Inflammatory macrophage treated with lipopolysaccharide for 4 hours (primary cell): ENCODE results near the gene PAN2.
A peak's percentile ranks its signal among the peaks of the same experiment; 100 is the strongest.
"Not testable (repeated sequence)": the region's sequence is repeated elsewhere in the genome, so short reads cannot be mapped to it uniquely, and the experiment has no call there.

ENCODE experiments used
- DNase-seq: peaks from one replicate; pipeline ENCODE4 v3.0.0-alpha.2; 2020

Gene PAN2

DNA sequence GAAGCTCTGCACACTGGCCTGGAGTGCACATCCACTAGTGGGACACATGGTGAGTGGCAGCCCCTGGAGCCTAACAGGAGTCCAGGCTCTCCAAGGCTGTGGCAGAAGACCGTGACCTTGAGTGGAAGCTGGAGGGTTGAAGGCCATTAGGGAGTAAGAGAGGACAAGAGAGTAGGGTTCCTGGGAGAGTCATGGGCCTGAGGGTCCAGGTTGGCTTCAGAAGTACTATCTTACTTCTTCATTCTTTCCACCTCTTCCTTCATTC is 5.3 kb upstream of the PAN2 start:
- no peak for DNase-seq

DNA sequence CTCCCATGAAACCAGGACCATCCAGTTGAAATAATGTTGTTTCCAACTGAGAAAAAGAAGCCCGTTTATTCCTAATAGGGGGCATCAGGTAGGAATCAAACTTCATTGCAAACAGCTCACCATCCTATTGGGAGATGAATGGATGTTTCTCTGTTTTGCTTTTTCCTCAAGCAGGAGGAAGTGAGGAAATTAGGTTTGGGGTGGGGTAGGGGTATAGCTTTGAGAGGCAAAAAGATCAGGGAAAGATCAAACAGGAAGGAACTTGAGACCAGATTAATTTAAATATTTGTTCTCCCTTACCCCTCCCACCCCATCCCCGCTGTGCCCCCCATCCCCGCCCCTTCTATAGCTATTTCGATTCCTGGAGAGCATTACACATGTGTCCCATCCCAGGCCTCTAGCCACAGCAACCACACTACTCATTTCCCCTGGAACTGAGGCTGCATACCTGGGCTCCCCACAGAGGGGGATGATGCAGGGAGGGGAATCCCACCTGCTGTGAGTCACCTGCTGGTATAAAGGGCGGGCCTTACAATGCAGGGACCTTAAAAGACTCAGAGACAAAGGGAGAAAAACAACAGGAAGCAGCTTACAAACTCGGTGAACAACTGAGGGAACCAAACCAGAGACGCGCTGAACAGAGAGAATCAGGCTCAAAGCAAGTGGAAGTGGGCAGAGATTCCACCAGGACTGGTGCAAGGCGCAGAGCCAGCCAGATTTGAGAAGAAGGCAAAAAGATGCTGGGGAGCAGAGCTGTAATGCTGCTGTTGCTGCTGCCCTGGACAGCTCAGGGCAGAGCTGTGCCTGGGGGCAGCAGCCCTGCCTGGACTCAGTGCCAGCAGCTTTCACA is 4.7 kb upstream of the PAN2 start, which contains the start of gene IL23A:
TSS of gene IL23A (plus strand) at position 577 of the 850 bp plus-strand sequence. CDS start at position 738, 161 bp downstream.
- peak; percentile 72 for DNase-seq

- DNase-seq, result peak; percentile 92
These were observed 4.0 kb upstream of the PAN2 start for GRCh38 chr12:56337753-56338251.

DNA sequence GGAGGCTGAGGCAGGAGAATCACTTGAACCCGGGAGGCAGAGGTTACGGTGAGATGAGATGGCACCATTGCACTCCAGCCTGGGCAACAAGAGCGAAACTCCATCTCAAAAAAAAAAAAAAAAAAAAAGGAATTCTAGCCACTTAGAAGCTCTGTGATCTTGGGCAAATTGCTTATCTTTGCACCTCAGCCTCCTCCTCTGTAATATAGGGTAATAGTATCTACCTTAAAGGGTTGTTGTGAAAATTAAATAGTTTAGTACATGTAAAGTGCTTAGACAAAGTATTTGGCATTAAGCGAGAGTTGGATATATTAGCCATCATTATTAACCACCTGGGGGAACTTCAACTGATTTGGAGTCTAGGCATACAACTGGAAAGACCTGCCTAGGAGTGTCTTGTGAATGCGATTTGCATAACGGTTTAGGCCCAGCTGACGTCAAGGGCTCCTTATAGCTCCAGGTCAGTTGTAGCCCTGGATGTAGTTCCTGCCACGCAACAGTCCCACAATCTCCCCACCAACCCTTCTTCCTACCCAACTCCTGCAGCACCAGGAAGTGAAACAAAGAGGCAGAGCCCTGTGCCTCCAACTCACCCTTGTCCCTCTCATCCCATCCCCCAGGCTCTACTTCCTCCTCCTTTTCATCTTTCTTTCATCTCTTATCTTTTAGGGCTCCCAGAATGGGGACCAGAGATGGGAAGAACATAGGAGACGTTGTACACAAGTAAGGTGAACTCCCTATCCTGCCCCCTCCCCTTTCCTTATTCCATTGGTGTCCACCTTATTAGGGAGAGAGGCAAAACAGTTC is 2.8 kb upstream of the PAN2 start:
- DNase-seq, result peak; percentile 98

- DNase-seq, result not testable (repeated sequence)
These were observed 1.7 kb upstream of the PAN2 start for GRCh38 chr12:56335527-56335926.

GRCh38 chr12:56334490-56334793 is 642 bp upstream of the PAN2 start:
- no peak for DNase-seq

GRCh38 chr12:56333197-56333678 is 562 bp downstream of the PAN2 start:
- DNase-seq, result no peak

GRCh38 chr12:56332512-56333196 is 1.1 kb downstream of the PAN2 start:
- no peak for DNase-seq

DNA sequence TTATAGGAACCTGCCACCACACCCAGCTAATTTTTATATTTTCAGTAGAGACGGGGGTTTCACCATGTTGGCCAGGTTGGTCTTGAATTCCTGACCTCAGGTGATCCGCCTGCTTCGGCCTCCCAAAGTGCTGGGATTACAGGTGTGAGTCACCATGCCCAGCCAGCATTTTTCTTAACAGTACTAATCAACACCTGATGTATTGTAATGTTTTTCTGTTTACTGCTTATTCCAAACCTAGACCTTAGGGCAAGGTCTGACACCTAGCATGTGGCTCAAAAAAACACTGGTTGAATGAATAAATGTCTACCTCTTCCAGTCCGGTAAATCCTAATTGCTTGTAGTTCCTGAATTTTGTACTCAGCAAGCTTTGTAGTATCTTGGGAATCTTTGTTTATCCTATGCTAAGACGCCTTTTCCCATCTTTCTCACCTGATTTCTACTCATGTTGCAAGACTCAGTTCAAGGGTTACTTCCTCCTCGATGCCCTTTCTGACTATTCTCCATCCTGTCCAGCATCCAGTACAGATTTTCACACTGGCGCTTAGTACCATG is 2.8 kb downstream of the PAN2 start:
- no peak for DNase-seq

- DNase-seq, result no peak
These were observed 7.3 kb downstream of the PAN2 start for GRCh38 chr12:56326533-56326932.

DNA sequence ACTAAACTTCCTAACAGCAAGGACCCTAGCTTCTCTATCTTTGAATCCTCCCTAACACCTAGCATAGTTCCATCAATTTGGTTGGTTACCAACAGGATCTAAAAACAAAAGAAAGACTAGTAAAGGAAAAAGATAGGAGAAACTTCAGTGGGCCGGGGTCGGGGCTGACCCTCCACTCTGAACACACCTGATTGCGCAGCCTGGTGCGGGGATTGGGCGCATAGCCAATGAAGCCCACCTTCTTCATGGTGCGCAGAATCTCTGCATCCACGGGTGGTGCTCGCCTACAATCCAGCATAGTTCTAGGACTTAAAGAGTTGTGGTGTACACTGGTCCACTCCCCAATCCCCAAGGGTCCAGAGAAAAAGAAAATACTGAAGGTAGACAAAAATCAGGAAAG is 7.7 kb downstream of the PAN2 start:
- no peak for DNase-seq

DNA sequence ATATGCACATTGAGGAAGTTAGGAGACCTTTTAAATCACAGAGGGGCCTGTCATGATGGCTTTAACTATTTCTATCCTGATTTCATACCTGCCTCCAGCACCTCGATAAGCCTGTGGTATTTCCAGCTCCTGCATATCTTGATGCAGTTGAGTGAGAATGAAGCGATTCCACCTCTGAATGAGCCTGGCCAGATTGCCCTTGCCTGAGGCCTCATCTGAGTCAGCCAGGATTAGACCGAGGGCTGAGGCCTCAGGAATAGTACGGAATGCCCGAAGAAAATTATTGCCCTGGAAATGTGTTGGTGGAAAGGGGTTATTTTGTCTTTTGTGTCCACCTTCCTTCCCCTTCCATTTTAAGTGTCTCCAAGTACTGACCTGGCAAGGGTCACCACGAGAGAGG is 9.6 kb downstream of the PAN2 start:
- no peak for DNase-seq

DNA sequence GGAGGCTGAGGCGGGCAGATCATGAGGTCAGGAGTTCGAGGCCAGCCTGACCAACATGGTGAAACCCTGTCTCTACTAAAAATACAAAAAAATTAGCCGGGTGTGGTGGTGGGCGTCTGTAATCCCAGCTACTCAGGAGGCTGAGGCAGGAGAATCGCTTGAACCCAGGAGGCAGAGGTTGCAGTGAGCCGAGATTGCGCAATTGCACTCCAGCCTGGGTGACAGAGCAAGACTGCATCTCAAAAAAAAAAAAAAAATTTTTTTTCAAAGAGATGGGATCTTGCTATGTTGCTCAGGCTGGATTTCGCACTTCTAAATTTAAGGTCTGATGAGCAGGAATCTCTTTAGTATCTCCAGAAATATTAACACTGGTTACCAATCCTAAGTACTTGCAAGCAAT is 12.2 kb downstream of the PAN2 start:
- not testable (repeated sequence) for DNase-seq

GRCh38 chr12:56321027-56321426 is 12.8 kb downstream of the PAN2 start:
- peak; percentile 88 for DNase-seq

- DNase-seq, result no peak
These were observed 16.1 kb downstream of the PAN2 start for GRCh38 chr12:56317675-56318074.

- peak; percentile 95 for DNase-seq
These were observed 18.0 kb downstream of the PAN2 start, which contains the start of gene CNPY2 for GRCh38 chr12:56315622-56316473. CNPY2 (minus strand) TSS chr12:56315988; CDS start chr12:56315217, 771 bp downstream.

- DNase-seq, result no peak
These were observed 18.6 kb downstream of the PAN2 start for GRCh38 chr12:56315249-56315621.

- DNase-seq, result no peak
These were observed 22.8 kb downstream of the PAN2 start for GRCh38 chr12:56311003-56311402.

- DNase-seq, result no peak
These were observed 25.1 kb downstream of the PAN2 start for GRCh38 chr12:56308714-56309113.

DNA sequence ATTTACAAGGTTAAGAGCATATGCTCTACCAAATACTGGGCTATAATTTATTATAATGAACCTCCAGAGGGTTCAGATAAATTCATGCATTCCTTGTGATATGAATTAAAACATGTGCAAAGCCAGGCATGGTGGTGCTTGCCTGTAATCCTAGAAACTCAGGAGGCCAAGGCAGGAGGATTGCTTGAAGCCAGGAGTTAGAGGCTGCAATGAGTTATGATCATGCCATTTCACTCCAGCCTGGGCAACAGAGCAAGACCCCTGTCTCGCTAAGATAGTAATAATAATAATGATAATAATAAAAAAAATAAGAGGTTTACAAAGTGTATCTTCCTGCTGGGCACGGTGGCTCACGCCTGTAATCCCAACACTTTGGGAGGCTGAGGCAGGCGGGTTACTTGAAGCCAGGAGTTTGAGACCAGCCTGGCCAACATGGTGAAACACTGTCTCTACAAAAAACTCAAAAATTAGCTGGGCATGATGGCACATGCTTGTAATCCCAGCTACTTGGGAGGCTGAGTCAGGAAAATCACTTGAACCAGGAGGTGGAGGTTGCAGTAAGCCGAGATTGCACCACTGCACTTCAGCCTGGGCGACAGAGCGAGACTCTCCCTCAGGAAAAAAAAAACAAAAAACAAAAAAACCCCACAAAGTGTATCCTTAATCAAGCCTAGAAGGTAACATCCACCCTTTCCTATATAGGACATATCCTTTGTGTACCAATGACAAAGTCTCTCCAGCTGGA is 26.4 kb downstream of the PAN2 start:
- DNase-seq, result no peak

- no peak for DNase-seq
These were observed 28.8 kb downstream of the PAN2 start for GRCh38 chr12:56304872-56305590.
